CD8-positive, alpha-beta memory T cell (primary cell): Measurements from ENCODE around the gene WASHC2A. TPM values are rescaled to one million over a fixed set of nuclear protein-coding genes. Genes with fewer than 3 reads are reported as not detected.
"Not testable (repeated sequence)": the region's sequence is repeated elsewhere in the genome, so short reads cannot be mapped to it uniquely, and the experiment has no call there.

Experiments
- CTCF ChIA-PET: fragments of 350-600 bp; sonication (Branson Sonifier 250); formaldehyde crosslinking; loops from one replicate; lab custom pipeline; 2021; ENCODE audit warnings: antibody characterized with exemption; lab: Charles Lee
- POLR2A ChIA-PET: fragments of 350-600 bp; sonication (Branson Sonifier 250); formaldehyde crosslinking; loops from one replicate; lab custom pipeline; 2021; ENCODE audit warnings: antibody characterized with exemption; lab: Charles Lee
- DNase-seq, 5 donors: peaks; one replicate each; pipeline versions ENCODE4 v3.0.0 to v3.0.0-alpha.2; 2020 to 2022; ENCODE audit warnings: mixed read lengths in 1 of 5
- H3K27ac ChIP-seq: one replicate; pipeline ENCODE4 v1.7.0; 2013; ENCODE audit warnings: low read depth, mild to moderate bottlenecking, low read length, moderate library complexity
- H3K27me3 ChIP-seq: 2 replicates; pipeline ENCODE4 v1.7.0; 2013; ENCODE audit warnings: low read length, mild to moderate bottlenecking; ENCODE audit not compliant: insufficient read depth, poor library complexity, severe bottlenecking
- H3K36me3 ChIP-seq: 2 replicates; pipeline ENCODE4 v1.7.0; 2013; ENCODE audit warnings: mild to moderate bottlenecking, low read length, moderate library complexity; ENCODE audit not compliant: insufficient read depth
- H3K4me1 ChIP-seq: 2 replicates; pipeline ENCODE4 v1.7.0; 2013; ENCODE audit warnings: mild to moderate bottlenecking, low read length, moderate library complexity; ENCODE audit not compliant: insufficient read depth
- H3K4me3 ChIP-seq: 2 replicates; pipeline ENCODE4 v1.7.0; 2013; ENCODE audit warnings: mild to moderate bottlenecking, low read length
- H3K9me3 ChIP-seq: 2 replicates; pipeline ENCODE4 v1.7.0; 2013; ENCODE audit warnings: mild to moderate bottlenecking, low read length
- H3K27ac Mint-ChIP-seq, 8 donors: one replicate each; pipeline ENCODE4 v1.8.0; 2020 to 2021; ENCODE audit warnings: mixed read lengths in 8 of 8, mild to moderate bottlenecking in 6 of 8, inconsistent platforms in 3 of 8, moderate library complexity in 3 of 8
- H3K27me3 Mint-ChIP-seq, 2 donors: one replicate each; pipeline ENCODE4 v1.8.0; 2020 to 2021; ENCODE audit warnings: mixed read lengths in 2 of 2, mild to moderate bottlenecking in 1 of 2, moderate library complexity in 1 of 2
- H3K36me3 Mint-ChIP-seq, 3 donors: one replicate each; pipeline ENCODE4 v1.8.0; 2020 to 2021; ENCODE audit warnings: mixed read lengths in 3 of 3, inconsistent platforms in 1 of 3, mild to moderate bottlenecking in 1 of 3
- H3K4me1 Mint-ChIP-seq, 3 donors: one replicate each; pipeline ENCODE4 v1.8.0; 2020 to 2021; ENCODE audit warnings: mixed read lengths in 3 of 3, inconsistent platforms in 1 of 3, mild to moderate bottlenecking in 1 of 3
- H3K4me3 Mint-ChIP-seq, 7 donors: one replicate each; pipeline ENCODE4 v1.8.0; 2020 to 2021; ENCODE audit warnings: mixed read lengths in 7 of 7, mild to moderate bottlenecking in 6 of 7, moderate library complexity in 4 of 7, inconsistent platforms in 2 of 7
- H3K9me3 Mint-ChIP-seq, 5 donors: one replicate each; pipeline ENCODE4 v1.8.0; 2020 to 2022; ENCODE audit warnings: mixed read lengths in 5 of 5, mild to moderate bottlenecking in 3 of 5, moderate library complexity in 2 of 5, inconsistent platforms in 1 of 5
- polyA plus RNA-seq: library from polyadenylated mRNA; unstranded; fragments of 300-500 nt; fragmentation: Illumina TruSeq; gene quantifications from one replicate; pipeline ENCODE4 v1.2.3, GENCODE V29; 2021
- total RNA-seq, 2 experiments: library from RNA; stranded (reverse); gene quantifications; one replicate each; pipeline ENCODE4 v1.2.3, GENCODE V29; 2021

The WASHC2A gene
- 10 to 100 TPM; 30.9 to 33.2 TPM for total RNA-seq
- 46.1 TPM for polyA plus RNA-seq

- H3K36me3 ChIP-seq, H3K9me3 ChIP-seq, H3K4me1 ChIP-seq, H3K27me3 Mint-ChIP-seq, H3K9me3 Mint-ChIP-seq, CTCF ChIA-PET, H3K27me3 ChIP-seq: not testable (repeated sequence)
- peak within 1 kb of the TSS; percentile 40 to 96 (median 86) for H3K27ac Mint-ChIP-seq
- peak; percentile 76 to 99 (median 95) for DNase-seq
- peaks cover 0 to 14% (median 0%) of the 10 kb centered on the region in 3 donors for H3K36me3 Mint-ChIP-seq
- Histone ChIP-seq H3K4me3 (peak within 1 kb of the TSS; percentile 45), H3K27ac (peak within 1 kb of the TSS; percentile 43)
- POLR2A ChIA-PET = interaction anchor here (0.6 kb wide), 1 partner anchor 569 kb away, joined by 5 read pairs; no protein-coding TSS in a partner anchor
- H3K4me1 Mint-ChIP-seq = peaks cover 9 to 19% (median 15%) of the 10 kb centered on the region in 3 donors
- peak within 1 kb of the TSS; percentile 78 to 94 (median 84) for H3K4me3 Mint-ChIP-seq
These were observed at the start of gene WASHC2A for GRCh38 chr10:50067546-50068351. Gene WASHC2A, plus strand, starts transcription at chr10:50067954. Its CDS starts 52 bp downstream, at chr10:50068006.

GRCh38 chr10:50019279-50019678 is 48.5 kb upstream of the WASHC2A start:
- H3K27ac Mint-ChIP-seq, H3K4me1 ChIP-seq, H3K27ac ChIP-seq, H3K4me3 ChIP-seq, H3K4me3 Mint-ChIP-seq, CTCF ChIA-PET, POLR2A ChIA-PET, DNase-seq, H3K36me3 ChIP-seq, H3K36me3 Mint-ChIP-seq, H3K4me1 Mint-ChIP-seq, H3K27me3 Mint-ChIP-seq, H3K27me3 ChIP-seq, H3K9me3 Mint-ChIP-seq, H3K9me3 ChIP-seq: not testable (repeated sequence)

- H3K4me3 ChIP-seq, H3K27me3 Mint-ChIP-seq, DNase-seq, H3K9me3 Mint-ChIP-seq, H3K4me3 Mint-ChIP-seq, H3K27ac Mint-ChIP-seq, H3K27ac ChIP-seq, H3K36me3 Mint-ChIP-seq, H3K27me3 ChIP-seq, H3K4me1 ChIP-seq, CTCF ChIA-PET, POLR2A ChIA-PET, H3K36me3 ChIP-seq, H3K9me3 ChIP-seq, H3K4me1 Mint-ChIP-seq: not testable (repeated sequence)
These were observed 47.2 kb upstream of the WASHC2A start for GRCh38 chr10:50020451-50021024.

GRCh38 chr10:50021646-50022045 is 46.1 kb upstream of the WASHC2A start:
- Mint-ChIP-seq H3K9me3 (no peaks in the 10 kb centered on the region), H3K27ac (no peak overlapping the region), H3K4me3 (no peak overlapping the region), H3K27me3 (peaks cover 15% of the 10 kb centered on the region in 2 donors), H3K4me1 (no peaks in the 10 kb centered on the region), H3K36me3 (no peaks in the 10 kb centered on the region)
- Histone ChIP-seq H3K4me1 (no peaks in the 10 kb centered on the region), H3K27me3 (no peaks in the 10 kb centered on the region), H3K27ac (no peak overlapping the region), H3K4me3 (no peak overlapping the region), H3K36me3 (no peaks in the 10 kb centered on the region), H3K9me3 (no peaks in the 10 kb centered on the region)
- POLR2A ChIA-PET = no interaction called here
- CTCF ChIA-PET = no interaction called here
- DNase-seq = no peak

GRCh38 chr10:50024716-50025383 is 42.9 kb upstream of the WASHC2A start:
- H3K27ac ChIP-seq, DNase-seq, H3K4me1 ChIP-seq, POLR2A ChIA-PET, H3K9me3 Mint-ChIP-seq, H3K27me3 ChIP-seq, H3K27ac Mint-ChIP-seq, H3K36me3 ChIP-seq, H3K4me3 ChIP-seq, CTCF ChIA-PET, H3K4me1 Mint-ChIP-seq, H3K9me3 ChIP-seq, H3K36me3 Mint-ChIP-seq: not testable (repeated sequence)
- H3K4me3 Mint-ChIP-seq = peak overlapping the region in 1 of 7 donors; percentile 41
- peaks cover 24 to 34% of the 10 kb centered on the region in 2 donors for H3K27me3 Mint-ChIP-seq

GRCh38 chr10:50025627-50026026 is 42.1 kb upstream of the WASHC2A start:
- no peaks in the 10 kb centered on the region for H3K9me3 Mint-ChIP-seq
- no peaks in the 10 kb centered on the region for H3K4me1 Mint-ChIP-seq
- ChIA-PET CTCF (no interaction called here), POLR2A (no interaction called here)
- no peaks in the 10 kb centered on the region for H3K4me1 ChIP-seq
- no peak overlapping the region for H3K27ac Mint-ChIP-seq
- H3K36me3 Mint-ChIP-seq = no peaks in the 10 kb centered on the region
- H3K4me3 Mint-ChIP-seq = no peak overlapping the region
- H3K27ac ChIP-seq = no peak overlapping the region
- H3K4me3 ChIP-seq = no peak overlapping the region
- peaks cover 24 to 37% of the 10 kb centered on the region in 2 donors for H3K27me3 Mint-ChIP-seq
- DNase-seq = no peak
- H3K27me3 ChIP-seq = no peaks in the 10 kb centered on the region
- no peaks in the 10 kb centered on the region for H3K36me3 ChIP-seq
- H3K9me3 ChIP-seq = no peaks in the 10 kb centered on the region

- Histone ChIP-seq H3K27me3 (no peaks in the 10 kb centered on the region), H3K4me3 (no peak overlapping the region), H3K27ac (no peak overlapping the region), H3K9me3 (no peaks in the 10 kb centered on the region), H3K36me3 (no peaks in the 10 kb centered on the region), H3K4me1 (no peaks in the 10 kb centered on the region)
- H3K27me3 Mint-ChIP-seq = peaks cover 24 to 37% of the 10 kb centered on the region in 2 donors
- H3K36me3 Mint-ChIP-seq = no peaks in the 10 kb centered on the region
- POLR2A ChIA-PET = no interaction called here
- no peaks in the 10 kb centered on the region for H3K4me1 Mint-ChIP-seq
- no peak overlapping the region for H3K27ac Mint-ChIP-seq
- no peak overlapping the region for H3K4me3 Mint-ChIP-seq
- no peak for DNase-seq
- CTCF ChIA-PET = no interaction called here
- H3K9me3 Mint-ChIP-seq = no peaks in the 10 kb centered on the region
These were observed 40.6 kb upstream of the WASHC2A start for GRCh38 chr10:50027195-50027594.

GRCh38 chr10:50033481-50033880 is 34.3 kb upstream of the WASHC2A start:
- no peaks in the 10 kb centered on the region for H3K9me3 ChIP-seq
- Mint-ChIP-seq H3K4me3 (no peak overlapping the region), H3K27me3 (peaks cover 4 to 18% of the 10 kb centered on the region in 2 donors), H3K4me1 (no peaks in the 10 kb centered on the region), H3K27ac (no peak overlapping the region), H3K36me3 (no peaks in the 10 kb centered on the region), H3K9me3 (no peaks in the 10 kb centered on the region)
- POLR2A ChIA-PET = no interaction called here
- no peak overlapping the region for H3K4me3 ChIP-seq
- no peaks in the 10 kb centered on the region for H3K4me1 ChIP-seq
- no peaks in the 10 kb centered on the region for H3K36me3 ChIP-seq
- no peaks in the 10 kb centered on the region for H3K27me3 ChIP-seq
- no peak for DNase-seq
- H3K27ac ChIP-seq = no peak overlapping the region
- CTCF ChIA-PET = no interaction called here
